Measurements from ENCODE around the gene SLC25A21.

DNA sequence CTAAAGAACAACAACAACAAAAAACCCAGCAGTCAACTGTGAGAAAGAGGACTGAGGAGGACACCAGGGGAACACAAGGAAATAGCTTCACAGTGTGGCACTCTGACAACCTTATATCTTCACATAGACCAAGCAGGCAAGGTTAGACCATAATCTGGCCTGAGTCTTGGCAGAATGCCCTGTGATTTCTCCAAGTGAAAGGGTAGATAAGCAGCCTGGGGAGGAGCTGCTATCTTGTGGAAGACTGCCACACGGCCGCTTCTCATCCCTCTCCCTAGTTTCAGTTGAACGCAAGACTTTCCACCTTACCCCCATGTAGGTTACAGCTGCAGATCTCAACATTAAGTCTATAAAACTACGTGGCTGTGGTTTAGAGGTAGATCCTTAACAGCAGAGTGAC lies 3.7 kb downstream of the SLC25A21 start:
- TF ChIP-seq, protein P1, sequence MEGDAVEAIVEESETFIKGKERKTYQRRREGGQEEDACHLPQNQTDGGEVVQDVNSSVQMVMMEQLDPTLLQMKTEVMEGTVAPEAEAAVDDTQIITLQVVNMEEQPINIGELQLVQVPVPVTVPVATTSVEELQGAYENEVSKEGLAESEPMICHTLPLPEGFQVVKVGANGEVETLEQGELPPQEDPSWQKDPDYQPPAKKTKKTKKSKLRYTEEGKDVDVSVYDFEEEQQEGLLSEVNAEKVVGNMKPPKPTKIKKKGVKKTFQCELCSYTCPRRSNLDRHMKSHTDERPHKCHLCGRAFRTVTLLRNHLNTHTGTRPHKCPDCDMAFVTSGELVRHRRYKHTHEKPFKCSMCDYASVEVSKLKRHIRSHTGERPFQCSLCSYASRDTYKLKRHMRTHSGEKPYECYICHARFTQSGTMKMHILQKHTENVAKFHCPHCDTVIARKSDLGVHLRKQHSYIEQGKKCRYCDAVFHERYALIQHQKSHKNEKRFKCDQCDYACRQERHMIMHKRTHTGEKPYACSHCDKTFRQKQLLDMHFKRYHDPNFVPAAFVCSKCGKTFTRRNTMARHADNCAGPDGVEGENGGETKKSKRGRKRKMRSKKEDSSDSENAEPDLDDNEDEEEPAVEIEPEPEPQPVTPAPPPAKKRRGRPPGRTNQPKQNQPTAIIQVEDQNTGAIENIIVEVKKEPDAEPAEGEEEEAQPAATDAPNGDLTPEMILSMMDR (IDR thresholded peaks at IDR 0.05 in 8 of 11, conservative IDR thresholded peaks at IDR 0.05 in 3 of 11), result no peak
- TF ChIP-seq POLR2A (IDR thresholded peaks at IDR 0.05) (no peak), POLR2AphosphoS5 (IDR thresholded peaks at IDR 0.05) (no peak)
